ENCODE measurements around the gene ZNF566.

ZNF566 gene

GRCh38 chr19:36441339-36441738 lies 48.0 kb downstream of the ZNF566 start:
- DNase-seq, result no peak

- DNase-seq, result no peak
These were observed 52.8 kb downstream of the ZNF566 start for GRCh38 chr19:36436531-36436930.

- no peak for DNase-seq
These were observed 65.4 kb downstream of the ZNF566 start for GRCh38 chr19:36423925-36424324.

- no peak for DNase-seq
These were observed 67.4 kb downstream of the ZNF566 start for GRCh38 chr19:36421749-36422481.

GRCh38 chr19:36420961-36421748 lies 68.2 kb downstream of the ZNF566 start:
- DNase-seq, result no peak

GRCh38 chr19:36418287-36419001 lies 70.9 kb downstream of the ZNF566 start, which contains the start of gene ZFP82:
TSS of gene ZFP82 (minus strand) at chr19:36418644. CDS start at chr19:36409789, 8,855 bp downstream.
- peak; percentile 90 for DNase-seq

- no peak for DNase-seq
These were observed 71.5 kb downstream of the ZNF566 start for GRCh38 chr19:36417752-36418286.

- no peak for DNase-seq
These were observed 79.5 kb downstream of the ZNF566 start for GRCh38 chr19:36409841-36410240.

GRCh38 chr19:36408101-36408500 lies 81.3 kb downstream of the ZNF566 start:
- no peak for DNase-seq

GRCh38 chr19:36404498-36404897 lies 84.9 kb downstream of the ZNF566 start:
- DNase-seq, result no peak

GRCh38 chr19:36401475-36401874 lies 87.9 kb downstream of the ZNF566 start:
- DNase-seq, result no peak

- no peak for DNase-seq
These were observed 90.8 kb downstream of the ZNF566 start for GRCh38 chr19:36398571-36398970.
